AG04449 (cell line): ENCODE results near the gene PXT1.

Experiments used
- CTCF ChIA-PET: fragments of 350-600 bp; formaldehyde crosslinking; extraction: SDS; loops from one replicate; lab custom pipeline; 2021; ENCODE audit warnings: antibody characterized with exemption; lab: Yijun Ruan, JAX
- POLR2A ChIA-PET: fragments of 400-600, 350-600 bp; formaldehyde crosslinking; extraction: SDS; loops from one replicate; lab custom pipeline; 2020; ENCODE audit warnings: antibody characterized with exemption, inconsistent platforms; lab: Yijun Ruan, JAX
- DNase-seq: peaks from one replicate; pipeline ENCODE4 v3.0.0-alpha.2; 2010; ENCODE audit warnings: low read depth, low spot score
- H3K4me3 ChIP-seq: 2 replicates; pipeline ENCODE4 v1.5.1; 2011; ENCODE audit warnings: low read depth, mild to moderate bottlenecking, control low read depth, low read length
- TF ChIP-seq, protein P1 (sequence below): IDR thresholded peaks from one replicate; pipeline ENCODE4 v1.5.1; 2011; ENCODE audit warnings: mild to moderate bottlenecking, moderate library complexity, low read length, control low read depth, inconsistent platforms; ENCODE audit not compliant: insufficient read depth; ENCODE audit errors: missing control alignments

The PXT1 gene

DNA sequence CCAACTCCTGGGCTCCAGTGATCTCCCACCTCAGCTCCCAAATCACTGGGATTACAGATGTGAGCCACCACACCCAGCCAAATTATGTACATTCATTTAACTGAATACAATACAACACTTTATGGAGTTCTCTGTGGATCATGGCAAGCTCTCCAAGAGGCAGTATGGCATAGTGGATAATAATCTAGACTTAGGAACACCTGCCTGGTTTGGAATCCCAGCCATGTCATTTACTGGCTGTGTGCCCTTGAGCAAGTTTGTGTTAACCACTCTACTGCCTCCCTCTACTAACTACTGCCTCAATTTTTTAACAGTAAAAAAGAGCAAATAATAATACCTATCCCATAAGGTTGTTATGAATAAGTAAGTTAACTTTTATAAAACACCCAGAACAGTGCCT is 53.3 kb downstream of the PXT1 start:
- CTCF ChIA-PET = no interaction called here
- DNase-seq = no peak

DNA sequence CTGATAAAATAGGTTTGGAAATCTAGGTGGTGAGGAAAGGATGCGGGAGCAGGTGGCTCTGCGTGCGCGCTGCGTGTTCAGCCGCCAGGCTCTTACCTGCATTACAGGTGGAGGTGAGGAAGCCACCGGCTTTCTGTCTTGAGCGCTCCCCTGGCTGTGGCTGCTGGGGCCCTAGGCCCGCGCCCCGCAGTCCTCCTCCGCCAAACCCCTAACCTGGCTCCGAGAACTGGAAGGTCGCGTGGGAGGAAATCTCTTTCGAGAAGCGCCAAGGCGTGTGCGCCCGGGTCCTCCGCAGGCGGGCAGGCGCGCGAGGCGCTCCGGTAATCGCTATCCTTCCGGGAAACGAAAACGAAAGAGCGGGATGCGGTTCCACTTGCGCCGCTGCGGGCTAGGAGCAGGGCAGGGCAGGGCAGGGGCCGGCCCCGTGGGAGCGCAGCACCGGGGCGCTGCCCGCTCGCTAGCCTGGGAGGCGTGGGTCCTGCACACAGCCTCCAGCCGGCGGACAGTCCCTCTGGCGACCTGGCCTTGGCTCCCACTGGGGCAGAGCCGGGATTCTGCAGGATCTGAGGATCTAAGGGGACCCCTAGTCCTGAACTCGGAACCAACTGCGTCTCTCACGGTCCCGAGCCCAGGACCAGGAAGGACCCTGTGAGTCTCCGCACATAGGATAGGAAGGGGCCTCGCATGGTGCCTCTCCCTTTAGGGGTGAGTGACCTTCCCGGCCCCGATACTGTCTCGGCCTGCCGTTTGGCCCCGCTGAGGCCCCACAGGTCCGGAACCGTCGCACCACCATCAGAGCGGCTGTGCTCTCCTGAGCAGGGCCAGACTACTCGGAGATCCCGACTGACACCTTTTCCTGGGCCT is 55.0 kb downstream of the PXT1 start, which contains the start of gene ETV7:
ETV7 (minus strand) TSS at position 230 of the 864 bp plus-strand sequence; CDS start at position 102, 128 bp downstream.
- ChIA-PET CTCF (interaction anchor here (1.0 to 4.0 kb wide), 4 partner anchors 19 to 85 kb away, joined by 3 to 21 read pairs (median 6); no protein-coding TSS in a partner anchor), POLR2A (no interaction called here)
- H3K4me3 ChIP-seq = peak within 1 kb of the TSS; percentile 62
- DNase-seq = no peak
- TF ChIP-seq, protein P1, sequence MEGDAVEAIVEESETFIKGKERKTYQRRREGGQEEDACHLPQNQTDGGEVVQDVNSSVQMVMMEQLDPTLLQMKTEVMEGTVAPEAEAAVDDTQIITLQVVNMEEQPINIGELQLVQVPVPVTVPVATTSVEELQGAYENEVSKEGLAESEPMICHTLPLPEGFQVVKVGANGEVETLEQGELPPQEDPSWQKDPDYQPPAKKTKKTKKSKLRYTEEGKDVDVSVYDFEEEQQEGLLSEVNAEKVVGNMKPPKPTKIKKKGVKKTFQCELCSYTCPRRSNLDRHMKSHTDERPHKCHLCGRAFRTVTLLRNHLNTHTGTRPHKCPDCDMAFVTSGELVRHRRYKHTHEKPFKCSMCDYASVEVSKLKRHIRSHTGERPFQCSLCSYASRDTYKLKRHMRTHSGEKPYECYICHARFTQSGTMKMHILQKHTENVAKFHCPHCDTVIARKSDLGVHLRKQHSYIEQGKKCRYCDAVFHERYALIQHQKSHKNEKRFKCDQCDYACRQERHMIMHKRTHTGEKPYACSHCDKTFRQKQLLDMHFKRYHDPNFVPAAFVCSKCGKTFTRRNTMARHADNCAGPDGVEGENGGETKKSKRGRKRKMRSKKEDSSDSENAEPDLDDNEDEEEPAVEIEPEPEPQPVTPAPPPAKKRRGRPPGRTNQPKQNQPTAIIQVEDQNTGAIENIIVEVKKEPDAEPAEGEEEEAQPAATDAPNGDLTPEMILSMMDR = no peak

More for the DNA sequence above, 53.3 kb downstream of the PXT1 start:
- TF ChIP-seq, protein P1 = no peak
- no peak overlapping the region for H3K4me3 ChIP-seq
- POLR2A ChIA-PET = no interaction called here

GRCh38 chr6:36386495-36387439 is 55.9 kb downstream of the PXT1 start:
- peak overlapping the region; percentile 62 for H3K4me3 ChIP-seq
- TF ChIP-seq, protein P1 = peak; percentile 21
- ChIA-PET POLR2A (interaction anchor here (0.6 kb wide), 1 partner anchor 218 kb away, joined by 4 read pairs; no protein-coding TSS in a partner anchor), CTCF (interaction anchor here (1.0 to 4.0 kb wide), 9 partner anchors 13 to 102 kb away, joined by 3 to 21 read pairs (median 3); no protein-coding TSS in a partner anchor)
- peak; percentile 24 for DNase-seq

GRCh38 chr6:36384095-36384494 is 58.6 kb downstream of the PXT1 start:
- no peak overlapping the region for H3K4me3 ChIP-seq
- CTCF ChIA-PET = interaction anchor here (4.0 kb wide), 1 partner anchor 24 kb away, joined by 21 read pairs; no protein-coding TSS in a partner anchor
- TF ChIP-seq, protein P1 = no peak
- POLR2A ChIA-PET = no interaction called here
- no peak for DNase-seq

- ChIA-PET POLR2A (no interaction called here), CTCF (interaction anchor here (1.0 to 4.0 kb wide), 2 partner anchors 18 to 23 kb away, joined by 3 to 21 read pairs; no protein-coding TSS in a partner anchor)
Observed at GRCh38 chr6:36383606-36384005, 59.0 kb downstream of the PXT1 start.

More at GRCh38 chr6:36383606-36384005, 59.0 kb downstream of the PXT1 start:
- no peak for DNase-seq
- TF ChIP-seq, protein P1 = no peak
- H3K4me3 ChIP-seq = no peak overlapping the region
